HL-60 (cell line): Measurements from ENCODE around the gene SLFN14.

Experiments used
- REST ChIP-seq: IDR thresholded peaks from 2 replicates; pipeline ENCODE4 v1.6.1; 2012; ENCODE audit warnings: low read depth; ENCODE audit not compliant: insufficient replicate concordance
- TF ChIP-seq, protein P1 (sequence below): IDR thresholded peaks from one replicate; pipeline ENCODE4 v1.5.1; 2011; ENCODE audit warnings: low read length, control low read depth, inconsistent platforms; ENCODE audit not compliant: insufficient read depth

DNA sequence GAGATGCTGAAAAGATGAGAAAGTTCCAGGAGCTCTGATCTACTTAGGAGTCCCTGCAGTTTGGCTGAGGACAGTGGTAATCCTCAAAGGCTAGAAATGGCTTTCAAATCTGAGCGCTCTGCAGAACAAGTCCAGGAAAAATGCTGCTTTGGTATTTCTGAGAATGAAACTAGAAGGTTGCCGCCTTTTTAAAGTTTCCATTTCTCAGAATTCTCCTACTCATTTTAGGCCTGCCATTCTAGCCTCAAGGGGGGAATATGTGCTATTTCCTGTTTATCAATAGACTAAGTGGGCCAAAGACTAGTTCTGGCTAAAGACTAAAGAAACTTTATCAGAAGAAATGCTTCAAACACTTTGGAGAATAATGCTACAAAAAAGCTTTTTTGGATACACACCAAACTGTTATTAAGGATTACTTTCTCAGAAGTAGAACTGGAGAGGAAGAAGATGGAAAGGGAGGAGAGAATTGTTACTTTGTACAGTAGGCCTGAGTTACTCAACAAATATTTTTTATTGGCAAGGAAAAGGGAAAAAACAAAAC, 22.9 kb downstream of the SLFN14 start, which contains the start of gene SLFN12L:
- TF ChIP-seq, protein P1, sequence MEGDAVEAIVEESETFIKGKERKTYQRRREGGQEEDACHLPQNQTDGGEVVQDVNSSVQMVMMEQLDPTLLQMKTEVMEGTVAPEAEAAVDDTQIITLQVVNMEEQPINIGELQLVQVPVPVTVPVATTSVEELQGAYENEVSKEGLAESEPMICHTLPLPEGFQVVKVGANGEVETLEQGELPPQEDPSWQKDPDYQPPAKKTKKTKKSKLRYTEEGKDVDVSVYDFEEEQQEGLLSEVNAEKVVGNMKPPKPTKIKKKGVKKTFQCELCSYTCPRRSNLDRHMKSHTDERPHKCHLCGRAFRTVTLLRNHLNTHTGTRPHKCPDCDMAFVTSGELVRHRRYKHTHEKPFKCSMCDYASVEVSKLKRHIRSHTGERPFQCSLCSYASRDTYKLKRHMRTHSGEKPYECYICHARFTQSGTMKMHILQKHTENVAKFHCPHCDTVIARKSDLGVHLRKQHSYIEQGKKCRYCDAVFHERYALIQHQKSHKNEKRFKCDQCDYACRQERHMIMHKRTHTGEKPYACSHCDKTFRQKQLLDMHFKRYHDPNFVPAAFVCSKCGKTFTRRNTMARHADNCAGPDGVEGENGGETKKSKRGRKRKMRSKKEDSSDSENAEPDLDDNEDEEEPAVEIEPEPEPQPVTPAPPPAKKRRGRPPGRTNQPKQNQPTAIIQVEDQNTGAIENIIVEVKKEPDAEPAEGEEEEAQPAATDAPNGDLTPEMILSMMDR, result no peak
- TF ChIP-seq REST, result no peak
